WI38 (cell line): ENCODE measurements around the gene DBN1.

Experiments used
- H3K4me3 ChIP-seq: 2 replicates; pipeline ENCODE4 v1.5.1; 2011; ENCODE audit warnings: low read depth, mild to moderate bottlenecking, control low read depth, low read length
- CTCF ChIP-seq: IDR thresholded peaks from 2 replicates; pipeline ENCODE4 v1.5.1; 2012; ENCODE audit warnings: low read depth, mild to moderate bottlenecking, control low read depth, low read length

The DBN1 gene

GRCh38 chr5:177493795-177494345 is 20.4 kb upstream of the DBN1 start:
- peak overlapping the region; percentile 39 for H3K4me3 ChIP-seq
- TF ChIP-seq CTCF: no peak

- no peak overlapping the region for H3K4me3 ChIP-seq
- no peak for TF ChIP-seq CTCF
Measured at GRCh38 chr5:177492841-177493240, 19.4 kb upstream of the DBN1 start.

GRCh38 chr5:177491983-177492746 is 18.7 kb upstream of the DBN1 start:
- no peak overlapping the region for H3K4me3 ChIP-seq
- no peak for TF ChIP-seq CTCF

GRCh38 chr5:177491429-177491945 is 18.1 kb upstream of the DBN1 start:
- peak; percentile 79 for TF ChIP-seq CTCF
- no peak overlapping the region for H3K4me3 ChIP-seq

GRCh38 chr5:177490992-177491391 is 17.6 kb upstream of the DBN1 start:
- no peak for TF ChIP-seq CTCF
- no peak overlapping the region for H3K4me3 ChIP-seq

GRCh38 chr5:177490311-177490991 is 17.0 kb upstream of the DBN1 start:
- TF ChIP-seq CTCF: no peak
- no peak overlapping the region for H3K4me3 ChIP-seq
